Spleen (tissue), 11 donors: ENCODE measurements around the gene CPLX1. TPM values are rescaled to one million over a fixed set of nuclear protein-coding genes. Genes with fewer than 3 reads are reported as not detected.
"Not testable (repeated sequence)": the region's sequence is repeated elsewhere in the genome, so short reads cannot be mapped to it uniquely, and the experiment has no call there.

ENCODE experiments used
- DNase-seq: peaks from one replicate; pipeline ENCODE4 v3.0.0-alpha.2; 2020
- H3K27ac ChIP-seq, 8 donors: fragments of 200-600 bp; sonication (generic) in 7 of 8; 1 replicate in 4 of 8; 2 replicates in 4 of 8; pipeline versions ENCODE4 v1.5.0 to v1.8.0; 2016 to 2021; ENCODE audit warnings: inconsistent platforms in 4 of 8, mild to moderate bottlenecking in 4 of 8, moderate library complexity in 1 of 8
- H3K27me3 ChIP-seq, 7 donors: fragments of 200-600 bp; sonication (generic) in 6 of 7; replicated peaks in 1 of 7; 1 replicate in 4 of 7; 2 replicates in 3 of 7; pipeline versions ENCODE4 v1.5.0 to v1.8.0; 2016 to 2021; ENCODE audit warnings: inconsistent platforms in 3 of 7, mild to moderate bottlenecking in 1 of 7
- H3K36me3 ChIP-seq, 6 donors: fragments of 200-600 bp; sonication (generic) in 5 of 6; 1 replicate in 4 of 6; 2 replicates in 2 of 6; pipeline versions ENCODE4 v1.5.0 to v1.8.0; 2016 to 2021; ENCODE audit warnings: inconsistent platforms in 2 of 6
- H3K4me1 ChIP-seq, 6 donors: fragments of 200-600 bp; sonication (generic) in 5 of 6; 1 replicate in 3 of 6; 2 replicates in 3 of 6; pipeline versions ENCODE4 v1.5.0 to v1.8.0; 2016 to 2021; ENCODE audit warnings: inconsistent platforms in 3 of 6
- H3K4me3 ChIP-seq, 8 donors: fragments of 200-600 bp; sonication (generic) in 7 of 8; 1 replicate in 4 of 8; 2 replicates in 4 of 8; pipeline versions ENCODE4 v1.5.0 to v1.8.0; 2016 to 2021; ENCODE audit warnings: inconsistent platforms in 4 of 8, mild to moderate bottlenecking in 4 of 8, moderate library complexity in 2 of 8
- H3K9me3 ChIP-seq, 8 donors: fragments of 200-600 bp; sonication (generic) in 7 of 8; 1 replicate in 4 of 8; 2 replicates in 4 of 8; pipeline versions ENCODE4 v1.5.0 to v1.8.0; 2016 to 2021; ENCODE audit warnings: inconsistent platforms in 4 of 8
- POLR2A ChIP-seq, 3 donors: fragments of 450-650 bp; IDR thresholded peaks; one replicate each; pipeline ENCODE4 v1.5.1; 2017; ENCODE audit warnings: antibody characterized with exemption in 3 of 3, mild to moderate bottlenecking in 1 of 3
- POLR2AphosphoS5 ChIP-seq, 3 donors: sonication (generic); formaldehyde crosslinking; IDR thresholded peaks; one replicate each; pipeline ENCODE4 v1.5.1; 2017; ENCODE audit warnings: antibody characterized with exemption in 3 of 3
- WGBS, 5 donors: extraction: QIAGEN DNeasy Blood & Tissue Kit in 3 of 5; methylation state at CpG; one replicate each; pipeline versions ENCODE4 v1.1.5 to v1.1.7; 2013 to 2018; 5-methylcytosine and 5-hydroxymethylcytosine counted together
- intact Hi-C: fragments of 100-400 bp; cut with DNase I; formaldehyde crosslinking; loops from one replicate; pipeline ENCODE4 v1.15.0; 2023; ENCODE audit warnings: low total_unique reads
- polyA plus RNA-seq, 3 donors: library from polyadenylated mRNA; stranded (reverse); fragments of 200-250 nt; gene quantifications; one replicate each; pipeline ENCODE4 v1.2.1, GENCODE V29; 2013
- total RNA-seq, 7 donors: library from RNA; depleted of rRNA in 3 of 7; stranded (reverse); fragments of >200 nt in 3 of 7; fragmentation: NEBNext Ultra II Directional in 4 of 7; extraction: Animal tissue kit (Norgen Biotek cat#: 25700) in 4 of 7; gene quantifications; one replicate each; pipeline versions ENCODE4 v1.1.0 to v1.2.1, GENCODE V29; 2016 to 2021
- TF ChIP-seq, protein P1 (sequence below), 11 experiments: fragments of 200-600 bp in 7 of 11; fragments of 450-650 bp in 4 of 11; sonication (generic) in 4 of 11; IDR thresholded peaks in 8 of 11; conservative IDR thresholded peaks in 3 of 11; 1 replicate in 7 of 11; 2 replicates in 4 of 11; pipeline versions ENCODE4 v1.4.0 to v1.8.0; 2016 to 2021; ENCODE audit warnings: antibody characterized with exemption in 11 of 11, inconsistent platforms in 4 of 11, mild to moderate bottlenecking in 1 of 11
- donor health status: healthy with polysubstance abuse.
- donor health status: DM: no; HTN: no; CAD: no; lungs with moderate emphysema.
- donor health status: DM: no; HTN: no; CAD: no.
- donor health status: Bipolar disorder and iron deficiency.
- donor health status: healthy.
- donor health status: DM: no; HTN: no; CAD: no.
- donor health status: DM: yes; HTN: yes; CAD: no.

The CPLX1 gene
- total and polyA plus RNA-seq, 10 donors: 1.3 to 20.7 (median 11.5) TPM

GRCh38 chr4:808860-809570 lies 16.9 kb downstream of the CPLX1 start:
- DNase-seq: no peak

GRCh38 chr4:807792-808191 lies 18.1 kb downstream of the CPLX1 start:
- H3K27ac ChIP-seq: no peak overlapping the region
- intact Hi-C loops: no loop called here
- 85 to 89% (median 86%) methylated on average over 5 of the region's 5 CpGs for WGBS, 5 donors
- peaks cover 0 to 33% (median 10%) of the 10 kb centered on the region in 7 donors for H3K27me3 ChIP-seq
- no peaks in the 10 kb centered on the region for H3K36me3 ChIP-seq
- no peak overlapping the region for H3K4me3 ChIP-seq
- peaks cover 0 to 3% (median 0%) of the 10 kb centered on the region in 8 donors for H3K9me3 ChIP-seq
- no peak for DNase-seq
- TF ChIP-seq POLR2A (IDR thresholded peaks at IDR 0.05): no peak
- TF ChIP-seq, protein P1, sequence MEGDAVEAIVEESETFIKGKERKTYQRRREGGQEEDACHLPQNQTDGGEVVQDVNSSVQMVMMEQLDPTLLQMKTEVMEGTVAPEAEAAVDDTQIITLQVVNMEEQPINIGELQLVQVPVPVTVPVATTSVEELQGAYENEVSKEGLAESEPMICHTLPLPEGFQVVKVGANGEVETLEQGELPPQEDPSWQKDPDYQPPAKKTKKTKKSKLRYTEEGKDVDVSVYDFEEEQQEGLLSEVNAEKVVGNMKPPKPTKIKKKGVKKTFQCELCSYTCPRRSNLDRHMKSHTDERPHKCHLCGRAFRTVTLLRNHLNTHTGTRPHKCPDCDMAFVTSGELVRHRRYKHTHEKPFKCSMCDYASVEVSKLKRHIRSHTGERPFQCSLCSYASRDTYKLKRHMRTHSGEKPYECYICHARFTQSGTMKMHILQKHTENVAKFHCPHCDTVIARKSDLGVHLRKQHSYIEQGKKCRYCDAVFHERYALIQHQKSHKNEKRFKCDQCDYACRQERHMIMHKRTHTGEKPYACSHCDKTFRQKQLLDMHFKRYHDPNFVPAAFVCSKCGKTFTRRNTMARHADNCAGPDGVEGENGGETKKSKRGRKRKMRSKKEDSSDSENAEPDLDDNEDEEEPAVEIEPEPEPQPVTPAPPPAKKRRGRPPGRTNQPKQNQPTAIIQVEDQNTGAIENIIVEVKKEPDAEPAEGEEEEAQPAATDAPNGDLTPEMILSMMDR (IDR thresholded peaks at IDR 0.05 in 8 of 11, conservative IDR thresholded peaks at IDR 0.05 in 3 of 11): no peak
- TF ChIP-seq POLR2AphosphoS5 (IDR thresholded peaks at IDR 0.05): no peak
- peaks cover 0 to 8% (median 0%) of the 10 kb centered on the region in 6 donors for H3K4me1 ChIP-seq

More at GRCh38 chr4:808860-809570, 16.9 kb downstream of the CPLX1 start:
- H3K9me3 ChIP-seq: peaks cover 0 to 3% (median 0%) of the 10 kb centered on the region in 8 donors
- peaks cover 0 to 41% (median 18%) of the 10 kb centered on the region in 7 donors for H3K27me3 ChIP-seq
- H3K27ac ChIP-seq: no peak overlapping the region
- no peak overlapping the region for H3K4me3 ChIP-seq
- intact Hi-C loops: no loop called here
- no peak for TF ChIP-seq POLR2A (IDR thresholded peaks at IDR 0.05)
- TF ChIP-seq, protein P1 (IDR thresholded peaks at IDR 0.05 in 8 of 11, conservative IDR thresholded peaks at IDR 0.05 in 3 of 11): no peak
- TF ChIP-seq POLR2AphosphoS5 (IDR thresholded peaks at IDR 0.05): no peak
- H3K4me1 ChIP-seq: peaks cover 0 to 8% (median 0%) of the 10 kb centered on the region in 6 donors
- H3K36me3 ChIP-seq: no peaks in the 10 kb centered on the region
- WGBS, 5 donors: 75 to 85% (median 82%) methylated on average over 27 to 30 of the region's 30 CpGs

- DNase-seq, H3K9me3 ChIP-seq, H3K36me3 ChIP-seq, intact Hi-C loops, H3K4me1 ChIP-seq, H3K4me3 ChIP-seq, H3K27ac ChIP-seq: not testable (repeated sequence)
- 85 to 95% (median 91%) methylated on average over 4 of the region's 4 CpGs for WGBS, 5 donors
- peaks cover 0 to 25% (median 3%) of the 10 kb centered on the region in 7 donors for H3K27me3 ChIP-seq
Observed at GRCh38 chr4:806979-807378, 18.9 kb downstream of the CPLX1 start.

GRCh38 chr4:804804-805203 lies 21.1 kb downstream of the CPLX1 start:
- intact Hi-C loops: no loop called here
- 81 to 90% (median 85%) methylated on average over 34 to 44 of the region's 44 CpGs for WGBS, 5 donors
- peaks cover 0 to 8% (median 0%) of the 10 kb centered on the region in 6 donors for H3K4me1 ChIP-seq
- no peak for DNase-seq
- TF ChIP-seq POLR2AphosphoS5 (IDR thresholded peaks at IDR 0.05): no peak
- TF ChIP-seq, protein P1 (IDR thresholded peaks at IDR 0.05 in 8 of 11, conservative IDR thresholded peaks at IDR 0.05 in 3 of 11): no peak
- TF ChIP-seq POLR2A (IDR thresholded peaks at IDR 0.05): no peak
- no peak overlapping the region for H3K4me3 ChIP-seq
- no peak overlapping the region for H3K27ac ChIP-seq
- peaks cover 0 to 20% (median 0%) of the 10 kb centered on the region in 7 donors for H3K27me3 ChIP-seq
- peaks cover 0 to 6% (median 0%) of the 10 kb centered on the region in 8 donors for H3K9me3 ChIP-seq
- H3K36me3 ChIP-seq: no peaks in the 10 kb centered on the region
